Ishikawa (cell line): ENCODE measurements around the gene EIF2B1.

Source experiments
- CREB1 ChIP-seq: IDR thresholded peaks from 2 replicates; pipeline ENCODE4 v1.6.1; 2012; ENCODE audit warnings: low read depth
- REST ChIP-seq: IDR thresholded peaks from 2 replicates; pipeline ENCODE4 v1.6.1; 2012; ENCODE audit warnings: low read depth, mild to moderate bottlenecking

GRCh38 chr12:123576611-123577010, 56.9 kb downstream of the EIF2B1 start:
- TF ChIP-seq REST: no peak
- no peak for TF ChIP-seq CREB1
